KOPT-K1 (cell line): ENCODE measurements around the gene N4BP3.
A peak's percentile ranks its signal among the peaks of the same experiment; 100 is the strongest.

Experiments used
- H3K27ac ChIP-seq: fragments of 200-600 bp; sonication (generic); 2 replicates; pipeline ENCODE4 v1.5.1; 2016; ENCODE audit warnings: antibody characterized with exemption, mild to moderate bottlenecking, low read depth, low read length; ENCODE audit not compliant: poor library complexity, severe bottlenecking
- H3K36me3 ChIP-seq: fragments of 200-600 bp; sonication (generic); 2 replicates; pipeline ENCODE4 v1.5.1; 2017; ENCODE audit warnings: antibody characterized with exemption, mild to moderate bottlenecking, low read length, moderate library complexity; ENCODE audit not compliant: insufficient read depth
- H3K9me3 ChIP-seq: fragments of 200-600 bp; sonication (generic); 2 replicates; pipeline ENCODE4 v1.5.1; 2017; ENCODE audit warnings: antibody characterized with exemption, low read length, mild to moderate bottlenecking; ENCODE audit not compliant: insufficient read depth, poor library complexity, severe bottlenecking

N4BP3 gene

GRCh38 chr5:178111925-178112324, 1.4 kb upstream of the N4BP3 start:
- Histone ChIP-seq H3K9me3 (peaks cover 8% of the 10 kb centered on the region), H3K36me3 (no peaks in the 10 kb centered on the region), H3K27ac (no peak overlapping the region)

DNA sequence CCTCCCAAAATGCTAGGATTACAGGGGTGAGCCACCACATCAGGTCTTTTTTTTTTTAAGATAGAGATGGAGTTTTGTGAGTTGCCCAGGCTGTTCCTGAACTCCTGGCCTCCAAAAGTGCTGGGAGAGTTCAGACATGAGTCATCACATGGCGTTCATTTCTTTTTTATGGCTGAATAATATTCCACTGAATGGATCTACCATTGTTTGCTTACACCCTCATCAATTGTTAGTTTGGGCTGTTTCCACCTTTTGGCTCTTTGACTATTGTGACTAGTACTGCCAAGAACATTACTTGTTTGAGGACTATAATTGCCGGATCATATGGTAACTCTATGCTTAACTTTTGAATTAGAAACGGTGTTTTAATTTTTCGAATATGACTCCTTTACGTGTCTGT, 787 bp upstream of the N4BP3 start:
- Histone ChIP-seq H3K36me3 (no peaks in the 10 kb centered on the region), H3K27ac (no peak overlapping the region), H3K9me3 (peaks cover 8% of the 10 kb centered on the region)

- H3K27ac ChIP-seq, result no peak overlapping the region
- peaks cover 8% of the 10 kb centered on the region for H3K9me3 ChIP-seq
- H3K36me3 ChIP-seq, result no peaks in the 10 kb centered on the region
Observed at GRCh38 chr5:178113841-178114324, 551 bp downstream of the N4BP3 start.

DNA sequence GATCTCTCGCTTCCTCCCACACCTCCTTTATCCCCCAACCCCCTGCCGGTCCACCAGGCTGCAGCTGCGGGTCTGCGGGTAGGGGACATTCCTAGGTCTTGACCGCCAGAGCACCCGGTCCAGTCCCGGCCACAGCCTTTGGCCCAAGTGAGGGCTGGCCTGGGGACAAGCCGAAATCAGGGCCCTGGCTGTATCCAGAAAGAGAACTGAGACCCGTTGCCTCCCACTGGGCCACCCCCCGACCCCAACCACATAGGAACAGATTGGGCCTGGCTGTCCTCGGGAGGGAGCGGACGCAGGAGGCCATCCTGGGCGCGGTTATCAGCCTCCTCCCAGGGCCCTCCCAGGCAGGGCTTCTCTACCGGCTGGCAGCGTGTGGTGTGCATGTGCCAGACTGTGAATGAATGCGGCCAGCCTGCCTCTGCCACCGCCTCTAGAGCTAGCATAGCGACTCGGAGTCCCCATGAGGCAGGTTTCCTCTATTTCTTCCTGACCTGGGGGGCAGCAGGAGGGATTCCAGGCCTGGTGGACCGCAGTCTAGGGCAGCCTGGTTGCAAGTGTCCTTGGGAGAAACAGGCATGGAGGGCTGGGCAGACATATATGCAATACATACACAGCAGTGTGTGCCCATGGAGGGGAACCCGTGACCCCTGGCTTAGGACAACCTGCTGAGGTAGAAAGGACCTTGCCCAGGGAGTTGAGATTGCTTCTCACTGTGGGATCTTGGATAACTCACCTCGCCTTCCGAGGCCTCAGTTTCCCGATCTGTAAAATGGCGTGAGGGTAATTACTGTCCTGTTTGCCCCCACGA, 1.2 kb downstream of the N4BP3 start:
- Histone ChIP-seq H3K27ac (no peak overlapping the region), H3K9me3 (peaks cover 8% of the 10 kb centered on the region), H3K36me3 (no peaks in the 10 kb centered on the region)

GRCh38 chr5:178115136-178115813, 1.9 kb downstream of the N4BP3 start:
- Histone ChIP-seq H3K36me3 (no peaks in the 10 kb centered on the region), H3K27ac (no peak overlapping the region), H3K9me3 (peaks cover 8% of the 10 kb centered on the region)

GRCh38 chr5:178115814-178116142, 2.4 kb downstream of the N4BP3 start:
- H3K36me3 ChIP-seq, result no peaks in the 10 kb centered on the region
- peaks cover 8% of the 10 kb centered on the region for H3K9me3 ChIP-seq
- no peak overlapping the region for H3K27ac ChIP-seq

DNA sequence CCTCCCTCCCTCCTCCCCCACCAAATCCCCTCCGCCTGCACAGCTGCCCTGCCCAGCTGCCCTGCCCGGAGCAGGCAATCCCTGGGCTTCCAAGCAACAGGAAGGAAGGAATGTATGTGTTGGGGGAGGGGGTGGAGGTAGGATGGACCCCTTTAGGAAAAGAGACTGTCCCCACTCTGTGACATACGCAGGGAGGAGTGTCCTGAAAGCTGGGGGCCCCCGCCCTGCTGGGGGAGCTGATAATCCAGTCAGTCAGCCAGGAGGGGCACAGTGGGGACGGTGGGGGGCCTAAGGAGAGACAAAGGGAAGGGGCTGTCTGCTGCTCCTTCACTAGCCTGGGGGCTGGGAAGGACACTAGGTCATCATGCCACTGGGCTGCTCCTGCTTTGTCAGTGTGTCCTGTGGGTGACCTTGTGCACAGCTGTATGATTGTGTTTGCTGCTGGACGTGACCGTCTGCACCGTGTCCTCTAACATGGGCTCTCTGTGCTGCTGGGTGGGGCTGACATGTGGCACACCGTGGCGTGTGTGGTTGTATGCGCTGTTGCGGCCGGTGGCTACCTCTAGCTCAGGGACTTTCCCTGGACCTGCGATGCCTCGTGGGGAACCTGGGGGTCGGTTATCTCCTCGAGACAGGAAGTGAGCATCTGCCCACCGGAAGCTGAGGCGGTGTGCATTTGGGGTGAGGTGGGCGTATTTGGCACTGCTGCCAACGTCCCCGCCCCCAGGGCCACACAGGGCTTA, 3.0 kb downstream of the N4BP3 start:
- Histone ChIP-seq H3K36me3 (no peaks in the 10 kb centered on the region), H3K27ac (peak overlapping the region; percentile 26), H3K9me3 (peaks cover 8% of the 10 kb centered on the region)

DNA sequence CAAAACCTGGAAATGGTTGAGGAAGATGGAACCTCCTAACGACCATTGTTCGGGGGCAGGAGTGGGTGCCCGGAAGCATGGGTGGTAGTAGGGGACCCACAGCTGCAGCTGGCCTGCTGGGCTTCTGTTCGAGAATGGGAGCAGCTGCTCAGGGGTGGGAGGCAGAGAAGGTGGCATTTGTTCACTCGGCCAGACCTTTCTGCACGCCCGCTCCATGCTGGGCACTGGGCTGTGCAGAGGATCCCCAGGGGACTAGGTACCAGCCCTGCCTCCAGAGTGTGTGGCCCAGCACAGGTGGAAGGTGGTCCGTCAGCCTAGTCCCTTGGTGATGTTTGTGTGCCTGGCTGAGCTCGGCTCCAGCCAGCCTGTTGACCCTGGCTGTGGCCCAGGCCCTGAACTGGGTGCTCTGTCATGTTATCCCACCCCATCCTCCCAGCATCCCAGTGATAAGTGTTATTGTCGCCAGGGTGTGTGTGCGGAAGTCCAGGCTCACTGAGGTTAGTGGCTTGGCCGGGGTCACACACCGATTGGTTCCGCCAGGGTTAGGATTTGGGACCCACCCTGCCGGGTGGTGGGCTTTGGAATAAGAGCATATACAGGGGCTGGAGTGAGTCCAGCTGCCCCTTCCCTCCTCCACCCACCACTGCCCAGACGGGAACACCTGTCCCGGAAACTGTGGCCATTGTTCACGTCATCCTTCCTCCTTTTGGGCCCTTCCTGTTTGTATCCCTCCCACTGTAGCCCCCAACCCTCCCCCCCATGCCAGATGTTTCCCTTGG, 4.8 kb downstream of the N4BP3 start:
- H3K9me3 ChIP-seq, result peaks cover under 1% of the 10 kb centered on the region
- H3K27ac ChIP-seq, result no peak overlapping the region
- no peaks in the 10 kb centered on the region for H3K36me3 ChIP-seq

GRCh38 chr5:178119915-178120606, 6.7 kb downstream of the N4BP3 start:
- H3K36me3 ChIP-seq, result no peaks in the 10 kb centered on the region
- no peaks in the 10 kb centered on the region for H3K9me3 ChIP-seq
- no peak overlapping the region for H3K27ac ChIP-seq

DNA sequence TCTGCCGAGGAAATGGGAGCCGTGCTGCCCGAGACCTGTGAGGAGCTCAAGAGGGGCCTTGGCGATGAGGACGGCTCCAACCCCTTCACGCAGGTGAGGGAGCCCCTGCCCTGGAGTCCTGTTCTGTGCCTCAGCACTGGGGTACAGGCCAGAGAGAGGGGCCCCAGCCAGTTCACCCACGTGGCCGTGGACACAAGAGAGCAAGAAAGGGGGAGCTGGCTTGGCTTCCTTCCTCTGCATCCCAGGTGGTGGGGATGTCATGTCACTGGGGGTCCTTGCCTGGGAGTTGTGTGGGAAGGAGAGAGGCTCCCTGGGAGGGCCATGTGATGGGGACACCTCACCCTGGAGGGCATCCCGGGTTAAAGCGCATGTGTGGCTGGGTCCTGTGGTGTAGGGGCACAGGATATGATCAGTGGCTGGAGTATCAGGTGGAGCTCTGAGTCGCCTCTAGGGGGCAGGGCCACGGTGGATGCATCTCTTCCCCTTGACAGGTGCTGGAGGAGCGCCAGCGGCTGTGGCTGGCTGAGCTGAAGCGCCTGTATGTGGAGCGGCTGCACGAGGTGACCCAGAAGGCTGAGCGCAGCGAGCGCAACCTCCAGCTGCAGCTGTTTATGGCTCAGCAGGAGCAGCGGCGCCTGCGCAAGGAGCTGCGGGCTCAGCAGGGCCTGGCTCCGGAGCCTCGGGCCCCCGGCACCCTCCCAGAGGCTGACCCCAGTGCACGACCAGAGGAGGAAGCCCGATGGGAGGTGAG, 7.5 kb downstream of the N4BP3 start:
- H3K9me3 ChIP-seq, result no peaks in the 10 kb centered on the region
- H3K27ac ChIP-seq, result peak overlapping the region; percentile 36
- no peaks in the 10 kb centered on the region for H3K36me3 ChIP-seq

DNA sequence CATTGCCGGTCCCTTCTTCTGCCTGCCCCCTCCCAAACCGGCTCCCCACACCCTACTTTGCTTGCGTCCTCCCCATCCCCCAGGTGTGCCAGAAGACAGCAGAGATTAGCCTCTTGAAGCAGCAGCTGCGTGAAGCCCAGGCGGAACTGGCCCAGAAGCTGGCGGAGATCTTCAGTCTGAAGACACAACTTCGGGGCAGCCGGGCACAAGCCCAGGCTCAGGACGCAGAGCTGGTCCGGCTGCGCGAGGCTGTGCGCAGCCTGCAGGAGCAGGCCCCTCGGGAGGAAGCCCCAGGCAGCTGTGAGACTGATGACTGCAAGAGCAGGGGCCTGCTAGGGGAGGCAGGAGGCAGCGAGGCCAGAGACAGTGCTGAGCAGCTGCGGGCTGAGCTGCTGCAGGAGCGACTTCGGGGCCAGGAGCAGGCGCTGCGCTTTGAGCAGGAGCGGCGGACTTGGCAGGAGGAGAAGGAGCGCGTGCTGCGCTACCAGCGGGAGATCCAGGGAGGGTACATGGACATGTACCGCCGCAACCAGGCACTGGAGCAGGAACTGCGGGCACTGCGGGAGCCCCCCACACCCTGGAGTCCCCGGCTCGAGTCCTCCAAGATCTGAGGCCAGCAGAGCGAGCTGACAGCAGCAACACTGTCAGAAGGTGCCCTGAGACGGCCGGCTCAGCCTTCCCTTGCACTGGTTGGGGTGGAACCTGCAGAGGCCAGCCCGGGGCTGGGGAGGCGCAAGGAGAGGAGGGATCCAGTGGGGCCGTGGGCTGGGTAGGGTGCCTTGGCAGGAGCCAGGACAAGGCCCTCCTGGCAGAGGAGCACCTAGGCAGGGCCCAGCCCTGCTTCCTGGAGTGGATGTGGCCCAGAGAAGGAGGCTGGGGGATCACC, 8.3 kb downstream of the N4BP3 start:
- Histone ChIP-seq H3K36me3 (no peaks in the 10 kb centered on the region), H3K9me3 (no peaks in the 10 kb centered on the region), H3K27ac (peak overlapping the region; percentile 36)

- no peaks in the 10 kb centered on the region for H3K9me3 ChIP-seq
- H3K27ac ChIP-seq, result no peak overlapping the region
- no peaks in the 10 kb centered on the region for H3K36me3 ChIP-seq
Observed at GRCh38 chr5:178122346-178122745, 9.0 kb downstream of the N4BP3 start.
